Gastrocnemius medialis (tissue), 4 donors: ENCODE results near the gene JAK3. TPM values are rescaled to one million over a fixed set of nuclear protein-coding genes. Genes with fewer than 3 reads are reported as not detected.

Experiments used
- ATAC-seq, 2 donors: fragments of 150-250 bp; one replicate each; pipeline ENCODE4 v1.9.1; 2016
- DNase-seq, 2 donors: peaks; one replicate each; pipeline ENCODE4 v3.0.0-alpha.2; 2019
- H3K27ac ChIP-seq, 4 donors: fragments of 200-600 bp; sonication (generic); 1 replicate in 1 of 4; 2 replicates in 3 of 4; pipeline ENCODE4 v1.5.1; 2016 to 2018; ENCODE audit warnings: mild to moderate bottlenecking in 2 of 4, moderate library complexity in 1 of 4
- H3K27me3 ChIP-seq, 3 donors: fragments of 200-600 bp; sonication (generic) in 2 of 3; 1 replicate in 1 of 3; 2 replicates in 2 of 3; pipeline versions ENCODE4 v1.5.1 to v1.6.0; 2016 to 2019; ENCODE audit warnings: mild to moderate bottlenecking in 1 of 3, moderate library complexity in 1 of 3
- H3K36me3 ChIP-seq, 2 donors: fragments of 200-600 bp; sonication (generic) in 1 of 2; one replicate each; pipeline ENCODE4 v1.5.1; 2017 to 2018
- H3K4me1 ChIP-seq, 2 donors: fragments of 200-600 bp; sonication (generic) in 1 of 2; one replicate each; pipeline ENCODE4 v1.5.1; 2016 to 2017; ENCODE audit warnings: mild to moderate bottlenecking in 2 of 2
- H3K4me3 ChIP-seq, 4 donors: fragments of 200-600 bp; sonication (generic) in 3 of 4; 1 replicate in 1 of 4; 2 replicates in 3 of 4; pipeline ENCODE4 v1.5.1; 2016 to 2019; ENCODE audit warnings: mild to moderate bottlenecking in 2 of 4
- H3K9me3 ChIP-seq, 3 donors: fragments of 200-600 bp; sonication (generic) in 2 of 3; 1 replicate in 1 of 3; 2 replicates in 2 of 3; pipeline ENCODE4 v1.5.1; 2016 to 2019
- CTCF ChIP-seq, 5 experiments: fragments of 450-650 bp in 3 of 5; fragments of 200-600 bp in 2 of 5; sonication (generic) in 2 of 5; IDR thresholded peaks in 4 of 5; conservative IDR thresholded peaks in 1 of 5; 1 replicate in 4 of 5; 2 replicates in 1 of 5; pipeline ENCODE4 v1.5.1; 2016 to 2019; ENCODE audit warnings: antibody characterized with exemption in 5 of 5, mild to moderate bottlenecking in 3 of 5, moderate library complexity in 3 of 5
- POLR2A ChIP-seq, 2 donors: fragments of 450-650 bp; IDR thresholded peaks; one replicate each; pipeline ENCODE4 v1.6.1; 2017; ENCODE audit warnings: antibody characterized with exemption in 2 of 2, mild to moderate bottlenecking in 2 of 2, moderate library complexity in 2 of 2
- in situ Hi-C, 4 donors: fragments of 200-750 bp; cut with MboI; loops; one replicate each; pipeline versions ENCODE4 v1.15.0 to v1.8.0; 2017; ENCODE audit warnings: low sequenced_read_pairs in 4 of 4
- intact Hi-C: fragments of 100-400 bp; cut with DNase I; formaldehyde crosslinking; loops from one replicate; pipeline ENCODE4 v1.15.1; 2023; ENCODE audit warnings: low total_unique reads
- total RNA-seq, 4 donors: library from RNA; depleted of rRNA; stranded (reverse); fragments of >200 nt; gene quantifications; one replicate each; pipeline versions ENCODE4 v1.1.0 to v1.2.3, GENCODE V29; 2016

JAK3 gene
- total RNA-seq, 4 donors from 2014 or later, result 0.55 to 1.6 (median 1.2) TPM

DNA sequence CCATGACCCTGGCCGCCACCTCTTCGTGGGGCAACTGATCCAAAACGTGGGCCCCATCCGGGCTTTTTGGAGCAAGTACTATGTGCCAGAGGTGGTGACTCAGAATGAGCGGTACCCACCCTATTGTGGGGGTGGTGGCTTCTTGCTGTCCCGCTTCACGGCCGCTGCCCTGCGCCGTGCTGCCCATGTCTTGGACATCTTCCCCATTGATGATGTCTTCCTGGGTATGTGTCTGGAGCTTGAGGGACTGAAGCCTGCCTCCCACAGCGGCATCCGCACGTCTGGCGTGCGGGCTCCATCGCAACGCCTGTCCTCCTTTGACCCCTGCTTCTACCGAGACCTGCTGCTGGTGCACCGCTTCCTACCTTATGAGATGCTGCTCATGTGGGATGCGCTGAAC, 36.1 kb downstream of the JAK3 start:
- H3K27me3 ChIP-seq, result peaks cover 0 to 19% (median 5%) of the 10 kb centered on the region in 3 donors

GRCh38 chr19:17811103-17811502, 36.7 kb downstream of the JAK3 start:
- no peaks in the 10 kb centered on the region for H3K9me3 ChIP-seq
- intact Hi-C loops (no loop called here), in situ Hi-C loops (no loop called here)
- no peaks in the 10 kb centered on the region for H3K4me1 ChIP-seq
- no peak overlapping the region for H3K27ac ChIP-seq
- TF ChIP-seq CTCF (IDR thresholded peaks at IDR 0.05 in 4 of 5, conservative IDR thresholded peaks at IDR 0.05 in 1 of 5) (no peak), POLR2A (IDR thresholded peaks at IDR 0.05) (no peak)
- H3K36me3 ChIP-seq, result no peaks in the 10 kb centered on the region
- H3K4me3 ChIP-seq, result no peak overlapping the region
- peaks cover 0 to 19% (median 0%) of the 10 kb centered on the region in 3 donors for H3K27me3 ChIP-seq
- ATAC-seq (no peak), DNase-seq (no peak)

More for the DNA sequence above, 36.1 kb downstream of the JAK3 start:
- Histone ChIP-seq H3K4me1 (no peaks in the 10 kb centered on the region), H3K36me3 (no peaks in the 10 kb centered on the region), H3K27ac (no peak overlapping the region), H3K9me3 (no peaks in the 10 kb centered on the region), H3K4me3 (no peak overlapping the region)
- in situ Hi-C loops (no loop called here), intact Hi-C loops (no loop called here)
- ATAC-seq (no peak), DNase-seq (no peak)
- TF ChIP-seq POLR2A (IDR thresholded peaks at IDR 0.05) (no peak), CTCF (IDR thresholded peaks at IDR 0.05 in 4 of 5, conservative IDR thresholded peaks at IDR 0.05 in 1 of 5) (no peak)

GRCh38 chr19:17807731-17808316, 40.0 kb downstream of the JAK3 start:
- intact Hi-C loops (no loop called here), in situ Hi-C loops (no loop called here)
- TF ChIP-seq POLR2A (IDR thresholded peaks at IDR 0.05), result no peak
- TF ChIP-seq CTCF (IDR thresholded peaks at IDR 0.05 in 4 of 5, conservative IDR thresholded peaks at IDR 0.05 in 1 of 5), result no peak
- no peaks in the 10 kb centered on the region for H3K4me1 ChIP-seq
- no peaks in the 10 kb centered on the region for H3K9me3 ChIP-seq
- no peak overlapping the region for H3K27ac ChIP-seq
- H3K27me3 ChIP-seq, result peaks cover 0 to 11% (median 0%) of the 10 kb centered on the region in 3 donors
- DNase-seq (no peak), ATAC-seq (no peak)
- H3K36me3 ChIP-seq, result no peaks in the 10 kb centered on the region
- H3K4me3 ChIP-seq, result no peak overlapping the region

DNA sequence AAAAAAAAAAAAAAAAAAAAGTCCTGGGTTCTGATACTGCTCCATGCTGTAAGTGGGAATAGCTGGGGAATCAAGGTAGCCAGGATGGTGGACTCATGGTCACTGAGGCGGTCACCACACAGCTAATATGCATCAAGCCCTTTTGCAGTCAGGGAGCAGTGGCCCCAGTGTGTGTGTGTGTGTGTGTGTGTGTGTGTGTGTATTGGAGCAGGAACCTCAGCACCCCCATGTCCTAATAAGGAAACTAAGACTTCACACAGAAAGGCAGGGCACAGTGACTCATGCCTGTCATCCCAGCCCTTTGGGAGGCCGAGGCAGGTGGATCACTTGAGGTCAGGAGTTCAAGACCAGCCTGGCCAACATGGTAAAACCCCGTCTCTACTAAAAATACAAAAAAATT, 40.8 kb downstream of the JAK3 start:
- in situ Hi-C loops, result no loop called here
- no peaks in the 10 kb centered on the region for H3K36me3 ChIP-seq
- no peak for ATAC-seq
- DNase-seq, result no peak
- TF ChIP-seq POLR2A (IDR thresholded peaks at IDR 0.05), result no peak
- TF ChIP-seq CTCF (IDR thresholded peaks at IDR 0.05 in 4 of 5, conservative IDR thresholded peaks at IDR 0.05 in 1 of 5), result no peak
- intact Hi-C loops, result no loop called here
- no peak overlapping the region for H3K4me3 ChIP-seq
- no peaks in the 10 kb centered on the region for H3K4me1 ChIP-seq
- no peaks in the 10 kb centered on the region for H3K9me3 ChIP-seq
- peaks cover 0 to 11% (median 0%) of the 10 kb centered on the region in 3 donors for H3K27me3 ChIP-seq
- H3K27ac ChIP-seq, result no peak overlapping the region

GRCh38 chr19:17805427-17805826, 42.4 kb downstream of the JAK3 start:
- no peak for ATAC-seq
- Histone ChIP-seq H3K36me3 (no peaks in the 10 kb centered on the region), H3K9me3 (no peaks in the 10 kb centered on the region), H3K4me3 (no peak overlapping the region), H3K4me1 (no peaks in the 10 kb centered on the region), H3K27ac (no peak overlapping the region), H3K27me3 (peaks cover 0 to 11% (median 0%) of the 10 kb centered on the region in 3 donors)
- no peak for TF ChIP-seq POLR2A (IDR thresholded peaks at IDR 0.05)
- TF ChIP-seq CTCF (IDR thresholded peaks at IDR 0.05 in 4 of 5, conservative IDR thresholded peaks at IDR 0.05 in 1 of 5), result no peak
- DNase-seq, result no peak
- intact Hi-C loops, result no loop called here
- in situ Hi-C loops, result no loop called here
